LHCN-M2 (cell line): Measurements from ENCODE around the gene CYP4B1. TPM values are rescaled to one million over a fixed set of nuclear protein-coding genes. Genes with fewer than 3 reads are reported as not detected.
"Not testable (repeated sequence)": the region's sequence is repeated elsewhere in the genome, so short reads cannot be mapped to it uniquely, and the experiment has no call there.

Experiments used
- DNase-seq: peaks from one replicate; pipeline ENCODE4 v3.0.0-alpha.2; 2012; ENCODE audit warnings: low read depth
- total RNA-seq: library from RNA; depleted of rRNA; stranded (reverse); fragments of >200 nt; gene quantifications from 2 replicates; pipeline ENCODE4 v1.2.3, GENCODE V29; 2014; rRNA removed

CYP4B1 gene
- total RNA-seq, 1 experiment from 2014 or later, result not detected

DNA sequence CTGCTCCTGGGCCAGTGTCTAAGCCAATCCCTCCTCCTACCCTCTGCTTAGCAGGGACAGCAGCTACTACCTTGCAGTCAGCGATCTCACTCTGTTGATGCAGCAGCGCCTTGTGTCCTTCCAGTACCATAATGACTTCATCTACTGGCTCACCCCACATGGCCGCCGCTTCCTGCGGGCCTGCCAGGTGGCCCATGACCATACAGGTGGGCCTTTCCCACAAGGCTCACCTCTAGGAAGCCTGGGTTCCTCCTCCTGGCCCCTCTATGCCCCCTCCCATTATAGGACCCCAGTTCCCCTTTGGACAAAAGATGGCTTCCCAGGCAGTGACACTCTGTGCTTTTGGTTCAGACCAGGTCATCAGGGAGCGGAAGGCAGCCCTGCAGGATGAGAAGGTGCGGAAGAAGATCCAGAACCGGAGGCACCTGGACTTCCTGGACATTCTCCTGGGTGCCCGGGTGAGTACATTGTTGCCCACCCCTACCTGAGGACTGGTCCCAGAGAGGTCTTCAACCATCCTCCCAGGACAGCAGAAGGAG, 15.1 kb downstream of the CYP4B1 start:
- no peak for DNase-seq

DNA sequence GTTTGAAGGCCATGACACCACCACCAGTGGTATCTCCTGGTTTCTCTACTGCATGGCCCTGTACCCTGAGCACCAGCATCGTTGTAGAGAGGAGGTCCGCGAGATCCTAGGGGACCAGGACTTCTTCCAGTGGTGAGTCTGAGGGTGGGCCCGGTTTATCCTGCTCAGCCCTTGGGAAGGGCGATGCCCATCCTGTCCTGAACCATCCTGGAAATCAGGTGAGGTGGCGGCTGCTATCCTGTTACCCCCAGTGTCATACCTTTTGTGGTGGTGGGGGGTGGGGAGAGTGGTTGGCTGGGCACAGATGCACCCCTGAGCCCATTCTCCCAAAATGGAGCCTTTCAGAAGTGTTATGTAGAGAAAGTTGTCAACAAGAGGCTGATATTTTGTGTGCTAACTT, 16.3 kb downstream of the CYP4B1 start:
- no peak for DNase-seq

- no peak for DNase-seq
These were observed 18.1 kb downstream of the CYP4B1 start for GRCh38 chr1:46816930-46817329.

- no peak for DNase-seq
These were observed 19.0 kb downstream of the CYP4B1 start for GRCh38 chr1:46817814-46818213.

GRCh38 chr1:46818591-46818990, 19.7 kb downstream of the CYP4B1 start:
- no peak for DNase-seq

DNA sequence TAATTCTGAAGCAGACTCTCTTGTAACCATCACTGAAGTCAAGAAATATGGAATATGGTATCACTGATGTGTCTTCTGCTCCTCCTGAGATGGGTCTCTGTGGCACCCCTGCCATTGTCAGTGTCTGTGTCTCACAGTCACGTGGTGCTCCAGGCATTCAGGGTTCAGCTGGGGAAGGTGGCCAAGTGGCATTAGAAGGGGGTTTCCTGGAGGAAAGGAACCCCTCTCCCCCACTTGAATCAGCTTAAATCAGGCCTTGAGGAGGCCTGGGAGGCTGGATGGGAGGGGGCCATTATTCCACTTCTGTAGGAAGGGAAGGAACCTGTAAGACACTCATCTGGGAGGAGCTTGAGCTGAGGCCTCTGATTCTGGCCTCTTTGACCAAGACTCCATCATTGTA, 20.5 kb downstream of the CYP4B1 start:
- no peak for DNase-seq

DNA sequence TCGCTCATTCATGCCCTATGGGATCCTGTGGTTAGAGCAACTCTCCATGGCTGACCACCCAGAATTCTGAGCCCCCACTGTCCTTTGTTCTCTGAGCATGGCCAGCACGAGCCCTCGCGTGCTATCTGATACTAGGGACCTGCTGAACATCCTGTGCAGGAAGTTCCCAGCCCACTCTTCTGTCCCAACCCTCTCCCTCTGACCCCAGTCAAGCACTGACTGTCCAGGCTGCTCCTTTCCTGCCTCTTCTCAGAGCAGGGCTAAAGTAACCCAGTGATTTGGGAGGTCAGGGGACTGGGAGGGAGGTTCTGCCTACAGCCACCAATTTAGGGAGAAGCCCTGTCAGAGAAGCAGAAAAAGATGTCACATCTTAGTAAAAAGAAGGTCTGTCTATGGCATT, 21.2 kb downstream of the CYP4B1 start:
- DNase-seq, result no peak

DNA sequence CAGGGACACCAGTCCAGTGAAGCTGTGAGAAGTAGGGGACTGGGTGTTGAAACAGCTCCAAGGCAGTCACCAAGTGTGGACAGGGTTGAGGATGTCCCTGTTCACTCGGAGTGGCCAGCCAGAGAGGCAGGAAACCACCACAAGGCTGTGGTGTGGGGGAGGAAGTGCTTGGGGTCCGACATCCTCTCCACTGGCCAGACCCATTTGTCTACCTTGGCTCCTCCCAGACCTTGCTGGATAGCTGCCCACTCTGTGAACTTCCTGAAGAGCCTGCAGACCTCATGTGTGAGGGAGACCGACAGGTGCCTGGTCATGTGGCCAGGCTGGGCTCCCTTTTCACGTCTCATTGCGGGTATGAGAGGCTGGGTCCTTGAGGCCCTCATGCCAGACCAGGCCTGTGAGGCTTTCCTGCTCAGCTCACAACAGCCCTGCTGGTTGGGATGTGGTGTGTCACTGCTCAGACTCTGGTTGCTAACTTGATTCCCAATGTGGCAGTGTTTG, 21.8 kb downstream of the CYP4B1 start:
- no peak for DNase-seq

DNA sequence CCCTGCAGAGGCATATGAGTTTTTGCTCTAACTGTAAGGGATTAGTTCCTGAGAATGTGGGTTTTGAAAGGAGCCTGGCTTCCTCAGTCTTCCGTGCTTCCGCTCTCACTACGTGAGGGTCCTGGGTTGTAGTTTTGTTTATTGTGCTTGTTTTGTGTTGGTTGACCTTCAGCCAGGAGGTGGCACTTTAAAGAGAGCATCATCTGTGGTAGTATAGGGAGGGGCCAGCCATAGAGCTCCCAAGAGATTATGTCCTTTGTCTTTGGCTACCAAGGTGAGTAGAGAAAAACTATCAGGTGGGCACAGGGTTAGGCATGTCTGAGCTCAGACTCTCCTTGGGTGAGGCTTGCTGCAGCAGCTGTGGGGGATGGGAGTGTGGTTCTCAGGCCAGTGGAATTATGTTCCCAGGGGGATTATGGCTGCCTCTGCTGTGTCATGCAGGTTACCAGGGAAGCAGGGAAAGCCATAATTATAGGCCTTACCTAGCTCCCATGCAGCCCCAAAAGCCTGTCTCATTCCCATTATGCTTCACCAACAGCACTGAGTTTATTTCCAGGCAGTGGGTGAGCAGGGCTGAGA, 23.5 kb downstream of the CYP4B1 start:
- DNase-seq, result no peak

DNA sequence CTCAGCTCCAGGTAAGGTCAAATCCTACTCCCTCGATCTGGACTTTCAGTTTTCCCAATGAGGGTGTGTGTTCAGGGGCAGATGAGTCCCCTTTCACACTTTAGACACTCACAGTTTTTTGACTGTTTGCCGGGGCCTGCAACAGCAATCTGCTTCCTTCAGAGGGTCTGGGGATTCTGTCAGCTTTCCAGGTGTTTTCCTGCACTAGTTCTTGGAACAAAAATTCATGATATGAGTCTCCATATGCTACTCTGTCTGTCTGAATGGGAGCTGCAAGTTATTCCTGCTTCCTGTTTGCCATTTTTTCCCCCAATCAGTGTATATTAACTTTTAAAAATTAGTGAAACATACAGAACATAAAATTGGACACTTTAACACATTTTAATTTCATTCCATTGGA, 24.3 kb downstream of the CYP4B1 start:
- DNase-seq, result no peak

- not testable (repeated sequence) for DNase-seq
These were observed 28.0 kb downstream of the CYP4B1 start for GRCh38 chr1:46826892-46827291.

- no peak for DNase-seq
These were observed 31.9 kb downstream of the CYP4B1 start for GRCh38 chr1:46830665-46831322.

DNA sequence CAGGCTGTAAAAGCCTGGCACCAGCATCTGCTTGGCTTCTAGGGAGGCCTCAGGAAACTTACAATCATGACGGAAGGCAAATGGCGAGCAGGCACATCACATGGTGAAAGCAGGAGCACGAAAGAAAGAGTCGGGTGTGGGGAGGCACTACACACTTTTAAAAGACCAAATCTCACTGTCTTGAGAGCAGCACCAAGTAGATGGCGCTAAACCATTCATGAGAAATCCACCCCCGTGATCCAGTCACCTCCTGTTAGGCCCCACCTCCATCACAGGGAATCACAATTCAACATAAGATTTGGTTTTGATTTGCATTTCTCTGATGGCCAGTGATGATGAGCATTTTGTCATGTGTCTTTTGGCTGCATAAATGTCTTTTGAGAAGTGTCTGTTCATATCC, 36.6 kb downstream of the CYP4B1 start:
- DNase-seq, result not testable (repeated sequence)

- not testable (repeated sequence) for DNase-seq
These were observed 47.5 kb downstream of the CYP4B1 start for GRCh38 chr1:46846386-46846785.

- not testable (repeated sequence) for DNase-seq
These were observed 58.8 kb downstream of the CYP4B1 start for GRCh38 chr1:46857660-46858065.

- no peak for DNase-seq
These were observed 63.5 kb downstream of the CYP4B1 start for GRCh38 chr1:46862348-46862747.

Other genes starting within 250 kb of the CYP4B1 start
- not detected in 2 replicates for gene KNCN, start 247.4 kb upstream of the CYP4B1 start, total RNA-seq
- gene MKNK1, start 194.8 kb upstream of the CYP4B1 start, total RNA-seq, result 7.3 and 12.6 TPM in 2 replicates
- 5.5 and 10.8 TPM in 2 replicates for gene MOB3C, start 182.2 kb upstream of the CYP4B1 start, total RNA-seq
- 41.2 and 42.1 TPM in 2 replicates for gene ATPAF1, start 130.7 kb upstream of the CYP4B1 start, total RNA-seq
- gene TEX38, start 127.2 kb upstream of the CYP4B1 start, total RNA-seq, result 0.17 TPM in 1 of 2 replicates, not detected in the other
- gene EFCAB14, start 79.9 kb upstream of the CYP4B1 start, total RNA-seq, result 46.6 and 55.2 TPM in 2 replicates
- gene CYP4A11, start 142.4 kb downstream of the CYP4B1 start, total RNA-seq, result not detected in 2 replicates
- not detected in 2 replicates for gene CYP4X1, start 224.6 kb downstream of the CYP4B1 start, total RNA-seq